C4-2B (cell line): ENCODE results near the gene TRMT11.
"Not testable (repeated sequence)": the region's sequence is repeated elsewhere in the genome, so short reads cannot be mapped to it uniquely, and the experiment has no call there.

ENCODE experiments used
- H3K27ac ChIP-seq: fragments of 450-650 bp; 2 replicates; pipeline ENCODE4 v1.5.1; 2017
- CTCF ChIP-seq: fragments of 450-650 bp; conservative IDR thresholded peaks from 2 replicates; pipeline ENCODE4 v1.5.1; 2017; ENCODE audit warnings: mild to moderate bottlenecking
- ZFX ChIP-seq: fragments of 450-650 bp; IDR thresholded peaks from 2 replicates; pipeline ENCODE4 v1.6.1; 2017

TRMT11 gene

GRCh38 chr6:126056355-126057004 is 70.1 kb downstream of the TRMT11 start:
- no peak overlapping the region for H3K27ac ChIP-seq
- TF ChIP-seq ZFX (no peak), CTCF (no peak)

- H3K27ac ChIP-seq, result not testable (repeated sequence)
Measured at GRCh38 chr6:126058085-126058484, 71.7 kb downstream of the TRMT11 start.

- TF ChIP-seq CTCF (no peak), ZFX (no peak)
- no peak overlapping the region for H3K27ac ChIP-seq
Measured at GRCh38 chr6:126060400-126060799, 74.1 kb downstream of the TRMT11 start.

DNA sequence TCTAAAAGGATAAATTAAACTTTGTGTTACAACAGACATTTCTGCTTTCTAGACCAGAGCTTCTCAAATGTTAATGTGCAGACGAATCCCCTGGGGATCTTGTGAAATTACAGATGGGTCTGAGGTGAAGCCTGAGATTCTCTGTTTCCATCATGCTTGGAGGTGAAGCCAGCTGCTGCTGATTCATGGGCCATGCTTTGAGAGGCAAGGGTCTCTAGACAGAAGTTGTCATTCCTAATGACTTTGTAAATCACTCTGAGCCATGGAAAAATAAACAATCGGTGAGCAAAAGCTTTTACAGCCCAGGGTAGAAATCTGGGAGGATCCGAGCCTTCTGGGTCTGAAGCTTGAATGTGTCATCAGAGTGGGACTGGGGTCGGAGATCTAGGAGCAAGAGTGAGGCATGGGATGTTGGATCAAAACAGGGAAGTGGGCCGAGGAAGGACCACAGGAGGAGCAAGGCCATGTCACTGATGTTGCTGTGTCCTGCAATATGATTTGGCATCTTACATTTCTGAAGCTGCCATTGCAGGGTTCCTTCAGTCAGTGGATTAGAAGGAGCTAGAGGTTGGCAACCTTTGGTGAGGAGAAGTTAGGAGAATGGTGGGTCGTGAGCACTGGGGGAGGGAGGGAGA is 77.3 kb downstream of the TRMT11 start:
- TF ChIP-seq CTCF (no peak), ZFX (no peak)
- no peak overlapping the region for H3K27ac ChIP-seq

GRCh38 chr6:126064257-126064747 is 78.0 kb downstream of the TRMT11 start:
- TF ChIP-seq CTCF (no peak), ZFX (no peak)
- no peak overlapping the region for H3K27ac ChIP-seq

- no peak overlapping the region for H3K27ac ChIP-seq
- no peak for TF ChIP-seq ZFX
- TF ChIP-seq CTCF, result no peak
Measured at GRCh38 chr6:126064748-126065401, 78.5 kb downstream of the TRMT11 start.

DNA sequence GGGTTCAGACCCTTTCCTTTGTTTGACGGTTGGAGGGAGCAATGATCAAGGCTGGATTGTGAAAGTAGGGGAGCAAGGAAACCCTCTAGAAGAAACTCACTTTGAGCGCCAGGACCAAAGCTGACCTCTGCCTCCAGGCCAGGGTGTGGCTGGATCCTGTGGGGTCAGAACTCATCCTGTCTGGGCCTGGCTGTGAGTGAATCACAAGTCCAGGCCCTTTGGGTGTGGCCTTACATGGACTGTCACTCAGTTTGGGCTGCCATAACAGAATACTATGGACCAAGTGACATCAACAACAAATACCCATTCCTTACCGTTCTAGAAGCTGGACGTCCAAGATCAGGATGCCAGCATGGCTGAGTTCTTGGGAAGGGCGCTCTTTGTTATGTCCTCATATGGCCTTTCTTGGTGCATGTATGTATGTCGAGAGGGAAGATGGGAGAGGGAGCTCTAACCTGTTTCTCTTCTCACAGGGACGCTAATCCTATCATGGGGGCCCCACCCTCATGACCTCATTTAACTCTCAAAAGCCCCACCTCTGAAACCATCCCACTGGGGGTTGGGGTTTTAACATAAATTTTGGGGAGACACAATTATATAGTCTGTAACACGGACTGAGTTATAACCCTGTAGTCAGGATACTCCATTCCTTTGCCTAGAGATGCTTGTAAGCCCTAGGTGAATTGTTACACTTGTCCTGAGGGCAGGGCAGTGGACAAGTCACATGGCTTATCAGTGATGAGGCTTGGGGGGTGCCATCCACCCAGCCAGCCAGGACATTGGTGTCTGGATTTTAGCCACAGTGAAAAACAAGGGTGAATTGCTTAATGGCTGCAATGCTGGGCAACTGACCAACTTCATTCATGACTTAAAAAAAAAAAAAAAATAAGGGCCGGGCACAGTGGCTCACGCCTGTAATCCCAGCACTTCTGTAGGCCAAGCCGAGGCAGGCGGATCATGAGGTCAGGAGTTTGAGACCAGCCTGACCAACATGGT is 80.0 kb downstream of the TRMT11 start:
- TF ChIP-seq ZFX, result no peak
- TF ChIP-seq CTCF, result no peak
- no peak overlapping the region for H3K27ac ChIP-seq
